Left ventricle myocardium inferior (tissue), 1 donor: ENCODE data around the gene SUSD1. TPM values are rescaled to one million over a fixed set of nuclear protein-coding genes. Genes with fewer than 3 reads are reported as not detected.

ENCODE experiments used
- DNase-seq: peaks from one replicate; pipeline ENCODE4 v3.0.0-alpha.2; 2020
- H3K27ac ChIP-seq: fragments of 200-600 bp; replicated peaks from 2 replicates; pipeline ENCODE4 v1.8.0; 2021
- H3K27me3 ChIP-seq: fragments of 200-600 bp; 2 replicates; pipeline ENCODE4 v1.8.0; 2021; ENCODE audit warnings: low read depth
- H3K36me3 ChIP-seq: fragments of 200-600 bp; 2 replicates; pipeline ENCODE4 v1.8.0; 2021
- H3K4me1 ChIP-seq: fragments of 200-600 bp; 2 replicates; pipeline ENCODE4 v1.8.0; 2021
- H3K4me3 ChIP-seq: fragments of 200-600 bp; 2 replicates; pipeline ENCODE4 v1.8.0; 2021; ENCODE audit warnings: mild to moderate bottlenecking, moderate library complexity
- H3K9me3 ChIP-seq: fragments of 200-600 bp; replicated peaks from 2 replicates; pipeline ENCODE4 v1.8.0; 2021
- CTCF ChIP-seq: fragments of 200-600 bp; IDR thresholded peaks from 2 replicates; pipeline ENCODE4 v1.8.0; 2021; ENCODE audit warnings: antibody characterized with exemption, mild to moderate bottlenecking, borderline replicate concordance
- intact Hi-C: fragments of 100-400 bp; cut with micrococcal nuclease; formaldehyde crosslinking; loops from one replicate; pipeline ENCODE4 v1.11.0; 2022
- total RNA-seq: library from RNA; stranded (reverse); fragmentation: NEBNext Ultra II Directional; extraction: Animal tissue kit (Norgen Biotek cat#: 25700); gene quantifications from one replicate; pipeline ENCODE4 v1.2.1, GENCODE V29; 2021
- donor health status: DM: no; HTN: yes; CAD: no; lungs with severe emphysema.

Gene SUSD1
- total RNA-seq, 1 donor from 2014 or later, result 5.1 TPM

- Histone ChIP-seq H3K36me3 (no peaks in the 10 kb centered on the region), H3K27me3 (no peaks in the 10 kb centered on the region), H3K9me3 (no peaks in the 10 kb centered on the region), H3K27ac (no peak overlapping the region), H3K4me1 (peaks cover 7% of the 10 kb centered on the region), H3K4me3 (no peak overlapping the region)
- TF ChIP-seq CTCF, result no peak
- intact Hi-C loops, result no loop called here
- no peak for DNase-seq
Observed at GRCh38 chr9:112188884-112189283, 13.8 kb upstream of the SUSD1 start.

DNA sequence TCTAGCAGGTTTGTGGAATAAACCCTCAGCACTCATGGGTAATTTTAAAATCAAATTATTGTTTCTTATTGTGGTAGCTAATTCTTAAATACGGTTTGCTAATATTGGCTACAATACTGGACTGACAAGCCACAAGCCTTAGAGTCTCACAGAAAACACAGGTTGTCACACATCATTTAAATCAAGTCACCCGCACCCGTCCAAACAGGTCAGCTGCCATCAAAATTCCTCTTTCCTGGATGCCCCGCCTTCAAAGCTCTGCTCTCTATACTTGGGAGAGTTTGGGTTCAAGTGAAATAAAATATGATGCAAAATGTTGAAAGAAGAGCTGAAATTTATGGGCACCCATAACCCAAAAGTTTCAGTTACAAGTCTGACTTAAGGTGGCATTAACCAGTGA, 12.3 kb upstream of the SUSD1 start:
- H3K36me3 ChIP-seq, result no peaks in the 10 kb centered on the region
- no peaks in the 10 kb centered on the region for H3K4me1 ChIP-seq
- intact Hi-C loops, result no loop called here
- H3K4me3 ChIP-seq, result no peak overlapping the region
- H3K27me3 ChIP-seq, result no peaks in the 10 kb centered on the region
- H3K9me3 ChIP-seq, result no peaks in the 10 kb centered on the region
- no peak for DNase-seq
- no peak overlapping the region for H3K27ac ChIP-seq
- no peak for TF ChIP-seq CTCF

- Histone ChIP-seq H3K4me1 (no peaks in the 10 kb centered on the region), H3K27me3 (no peaks in the 10 kb centered on the region), H3K4me3 (no peak overlapping the region), H3K27ac (no peak overlapping the region), H3K9me3 (no peaks in the 10 kb centered on the region), H3K36me3 (no peaks in the 10 kb centered on the region)
- DNase-seq, result no peak
- no peak for TF ChIP-seq CTCF
- intact Hi-C loops, result no loop called here
Observed at GRCh38 chr9:112186695-112187094, 11.6 kb upstream of the SUSD1 start.

GRCh38 chr9:112184946-112185345, 9.8 kb upstream of the SUSD1 start:
- H3K36me3 ChIP-seq, result no peaks in the 10 kb centered on the region
- intact Hi-C loops, result no loop called here
- no peaks in the 10 kb centered on the region for H3K27me3 ChIP-seq
- no peaks in the 10 kb centered on the region for H3K9me3 ChIP-seq
- H3K4me3 ChIP-seq, result no peak overlapping the region
- no peak overlapping the region for H3K27ac ChIP-seq
- DNase-seq, result no peak
- peaks cover 9% of the 10 kb centered on the region for H3K4me1 ChIP-seq
- TF ChIP-seq CTCF, result no peak

DNA sequence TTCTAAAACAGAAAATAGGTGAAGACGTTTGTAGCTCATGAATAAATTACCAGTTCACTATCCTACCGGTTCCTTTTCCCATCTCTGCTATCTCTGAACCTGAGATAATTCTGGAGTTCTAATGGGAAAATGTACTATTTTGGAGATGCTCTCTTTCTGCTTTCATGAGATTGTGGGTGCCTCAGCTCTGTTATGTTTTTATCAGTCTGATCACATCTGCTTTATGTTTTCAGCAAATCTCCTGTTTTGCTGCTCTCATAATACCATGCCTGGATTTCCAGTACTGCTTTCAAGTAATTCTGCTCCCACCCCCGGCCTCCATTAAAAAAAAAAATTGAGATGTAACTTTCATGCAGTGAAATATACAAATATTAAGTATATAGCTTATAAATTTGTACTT, 9.1 kb upstream of the SUSD1 start:
- no peak overlapping the region for H3K4me3 ChIP-seq
- no peaks in the 10 kb centered on the region for H3K36me3 ChIP-seq
- H3K9me3 ChIP-seq, result no peaks in the 10 kb centered on the region
- H3K27ac ChIP-seq, result no peak overlapping the region
- DNase-seq, result no peak
- no peak for TF ChIP-seq CTCF
- no peaks in the 10 kb centered on the region for H3K27me3 ChIP-seq
- intact Hi-C loops, result no loop called here
- H3K4me1 ChIP-seq, result peaks cover 9% of the 10 kb centered on the region

DNA sequence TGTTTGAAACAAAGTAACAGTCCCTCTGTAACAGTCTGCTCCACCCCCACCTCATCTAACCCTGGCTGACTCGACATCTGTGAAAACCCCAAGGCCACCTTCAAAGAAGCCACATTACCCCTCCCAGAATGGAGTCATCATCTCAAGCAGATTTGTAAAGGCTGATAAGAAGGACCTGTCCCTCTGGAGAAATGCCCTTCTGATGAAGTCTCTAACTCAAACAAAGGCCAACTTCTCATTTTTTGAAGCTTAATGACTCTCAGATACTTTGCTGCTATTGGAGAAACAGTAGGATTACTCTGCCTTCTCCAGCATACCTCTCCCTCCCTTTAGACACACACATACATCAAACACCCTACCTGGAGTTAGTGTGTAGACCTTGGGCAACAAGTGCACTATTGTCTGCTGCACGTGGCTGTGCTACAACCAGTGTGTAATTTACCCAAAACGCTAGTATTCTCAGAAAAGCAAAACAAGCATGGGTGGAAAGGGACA, 5.3 kb upstream of the SUSD1 start:
- TF ChIP-seq CTCF, result no peak
- H3K4me1 ChIP-seq, result peaks cover 12% of the 10 kb centered on the region
- H3K9me3 ChIP-seq, result no peaks in the 10 kb centered on the region
- no peak overlapping the region for H3K4me3 ChIP-seq
- no peaks in the 10 kb centered on the region for H3K27me3 ChIP-seq
- H3K27ac ChIP-seq, result peak overlapping the region; percentile 56
- no peak for DNase-seq
- H3K36me3 ChIP-seq, result no peaks in the 10 kb centered on the region
- intact Hi-C loops, result no loop called here
